ENCODE measurements around the gene S100A7A. TPM values are rescaled to one million over a fixed set of nuclear protein-coding genes. Genes with fewer than 3 reads are reported as not detected.

The S100A7A gene
- total RNA-seq (2022; extraction: Qiagen RNA extraction; ENCODE audit: low read depth): not detected in 5 replicates

GRCh38 chr1:153415850-153416570, at the start of gene S100A7A:
S100A7A (plus strand) TSS chr1:153416520; CDS start chr1:153418083, 1,563 bp downstream.

DNA sequence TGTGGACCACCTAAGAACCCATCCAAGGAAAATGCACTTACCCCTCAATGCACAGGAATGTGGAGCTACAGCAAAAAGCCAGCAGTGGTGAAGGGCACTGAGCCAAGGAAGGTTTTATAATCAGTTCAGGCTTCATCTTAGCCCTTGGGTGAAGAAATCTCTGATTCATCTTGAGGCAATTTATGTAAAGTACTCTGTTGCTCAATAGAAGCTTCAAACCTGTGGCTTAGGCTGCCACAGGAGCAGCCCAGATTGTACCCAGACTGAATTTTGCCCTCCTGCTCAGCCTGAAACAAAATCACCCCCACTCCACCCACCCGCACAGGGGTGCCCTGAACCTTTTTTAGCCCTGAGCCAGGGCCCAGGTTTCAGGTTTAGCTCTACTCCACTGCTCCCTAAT, 40.8 kb upstream of the S100A7A start, which contains the start of gene S100A12:
TSS of gene S100A12 (minus strand) at position 111 of the 400 bp plus-strand sequence. CDS start 1,029 bp downstream, outside the sequence.

GRCh38 chr1:153390938-153391710, 25.2 kb upstream of the S100A7A start, which contains the start of gene S100A8:
S100A8 (minus strand) TSS chr1:153391073; CDS start chr1:153390535, 538 bp downstream.

GRCh38 chr1:153460551-153460950, 44.2 kb downstream of the S100A7A start, which contains the start of gene S100A7:
S100A7 (minus strand) TSS chr1:153460651; CDS start chr1:153459013, 1,638 bp downstream.

Other genes starting within 250 kb of the S100A7A start
- gene LELP1, start 213.1 kb upstream of the S100A7A start, total RNA-seq (2022; extraction: Qiagen RNA extraction; ENCODE audit: low read depth): not detected in 5 replicates
- not detected in 5 replicates for gene PRR9, start 198.9 kb upstream of the S100A7A start, total RNA-seq (2022; extraction: Qiagen RNA extraction; ENCODE audit: low read depth)
- not detected in 5 replicates for gene LORICRIN, start 156.8 kb upstream of the S100A7A start, total RNA-seq (2022; extraction: Qiagen RNA extraction; ENCODE audit: low read depth)
- gene PGLYRP3, start 103.6 kb upstream of the S100A7A start, total RNA-seq (2022; extraction: Qiagen RNA extraction; ENCODE audit: low read depth): not detected in 5 replicates
- gene PGLYRP4, start 67.7 kb upstream of the S100A7A start, total RNA-seq (2022; extraction: Qiagen RNA extraction; ENCODE audit: low read depth): not detected in 5 replicates
- gene S100A9, start 58.7 kb upstream of the S100A7A start, total RNA-seq (2022; extraction: Qiagen RNA extraction; ENCODE audit: low read depth): 0.31 to 1.4 TPM (median 1.2 TPM) in 5 replicates
- not detected in 5 replicates for gene S100A12, start 40.9 kb upstream of the S100A7A start, total RNA-seq (2022; extraction: Qiagen RNA extraction; ENCODE audit: low read depth)
- gene S100A8, start 25.4 kb upstream of the S100A7A start, total RNA-seq (2022; extraction: Qiagen RNA extraction; ENCODE audit: low read depth): not detected in 5 replicates
- gene S100A7, start 44.1 kb downstream of the S100A7A start, total RNA-seq (2022; extraction: Qiagen RNA extraction; ENCODE audit: low read depth): not detected in 5 replicates
- gene S100A6, start 119.5 kb downstream of the S100A7A start, total RNA-seq (2022; extraction: Qiagen RNA extraction; ENCODE audit: low read depth): 3,721 to 4,200 TPM (median 3,795 TPM) in 5 replicates
- 0.87 to 1.4 TPM (median 1.1 TPM) in 5 replicates for gene S100A5, start 124.4 kb downstream of the S100A7A start, total RNA-seq (2022; extraction: Qiagen RNA extraction; ENCODE audit: low read depth)
- gene S100A4, start 129.3 kb downstream of the S100A7A start, total RNA-seq (2022; extraction: Qiagen RNA extraction; ENCODE audit: low read depth): 1,668 to 2,055 TPM (median 1,841 TPM) in 5 replicates
- 104 to 121 TPM (median 120 TPM) in 5 replicates for gene S100A3, start 132.7 kb downstream of the S100A7A start, total RNA-seq (2022; extraction: Qiagen RNA extraction; ENCODE audit: low read depth)
- gene S100A2, start 149.3 kb downstream of the S100A7A start, total RNA-seq (2022; extraction: Qiagen RNA extraction; ENCODE audit: low read depth): 18.8 to 40.7 TPM (median 32.4 TPM) in 5 replicates
- gene S100A16, start 196.6 kb downstream of the S100A7A start, total RNA-seq (2022; extraction: Qiagen RNA extraction; ENCODE audit: low read depth): 527 to 623 TPM (median 604 TPM) in 5 replicates
- 0.29 to 0.82 TPM (median 0.52 TPM) in 5 replicates for gene S100A14, start 199.8 kb downstream of the S100A7A start, total RNA-seq (2022; extraction: Qiagen RNA extraction; ENCODE audit: low read depth)
- gene S100A13, start 211.0 kb downstream of the S100A7A start, total RNA-seq (2022; extraction: Qiagen RNA extraction; ENCODE audit: low read depth): 181 to 204 TPM (median 194 TPM) in 5 replicates
- 0.62 to 0.80 TPM (median 0.73 TPM) in 4 of 5 replicates, not detected in the other for gene S100A1, start 211.9 kb downstream of the S100A7A start, total RNA-seq (2022; extraction: Qiagen RNA extraction; ENCODE audit: low read depth)
- 68.2 to 85.8 TPM (median 80.9 TPM) in 5 replicates for gene CHTOP, start 217.5 kb downstream of the S100A7A start, total RNA-seq (2022; extraction: Qiagen RNA extraction; ENCODE audit: low read depth)
- 55.9 to 63.8 TPM (median 59.8 TPM) in 5 replicates for gene SNAPIN, start 242.2 kb downstream of the S100A7A start, total RNA-seq (2022; extraction: Qiagen RNA extraction; ENCODE audit: low read depth)